T-helper 2 cell (primary cell): ENCODE measurements around the gene DUSP21.
A peak's percentile ranks its signal among the peaks of the same experiment; 100 is the strongest.
"Not testable (repeated sequence)": the region's sequence is repeated elsewhere in the genome, so short reads cannot be mapped to it uniquely, and the experiment has no call there.

ENCODE experiments used
- DNase-seq, 5 experiments: peaks; one replicate each; pipeline versions ENCODE4 v3.0.0 to v3.0.0-alpha.2; 2012 to 2022
- total RNA-seq, 2 donors: gene quantifications; one replicate each; lab custom pipeline; 2026; lab: John Stamatoyannopoulos, UW

Gene DUSP21
- 0 reads per million in 2 donors for total RNA-seq

DNA sequence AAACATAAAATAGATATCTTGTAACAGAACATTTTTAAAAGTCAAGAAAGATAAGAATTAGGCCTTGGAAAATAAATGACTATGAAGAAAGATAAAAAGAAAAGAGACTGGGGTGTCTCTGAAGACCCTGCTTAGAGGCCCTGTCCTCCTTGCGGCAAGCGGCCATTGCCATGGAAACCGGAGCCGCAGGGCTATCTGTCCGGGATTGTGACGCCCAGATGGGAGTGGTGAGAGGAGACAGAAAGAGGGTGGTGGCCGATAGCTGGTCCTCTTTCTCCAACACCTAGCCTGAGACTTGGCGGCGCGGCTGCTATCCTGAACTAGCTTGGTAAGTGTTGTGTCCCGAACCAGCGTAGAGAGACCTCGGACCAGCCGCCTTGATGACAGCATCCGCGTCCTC lies at the start of gene DUSP21:
Gene DUSP21, plus strand, starts transcription at position 269 of the 400 bp plus-strand sequence. Its CDS starts 112 bp downstream, at position 381.
- DNase-seq = no peak

DNA sequence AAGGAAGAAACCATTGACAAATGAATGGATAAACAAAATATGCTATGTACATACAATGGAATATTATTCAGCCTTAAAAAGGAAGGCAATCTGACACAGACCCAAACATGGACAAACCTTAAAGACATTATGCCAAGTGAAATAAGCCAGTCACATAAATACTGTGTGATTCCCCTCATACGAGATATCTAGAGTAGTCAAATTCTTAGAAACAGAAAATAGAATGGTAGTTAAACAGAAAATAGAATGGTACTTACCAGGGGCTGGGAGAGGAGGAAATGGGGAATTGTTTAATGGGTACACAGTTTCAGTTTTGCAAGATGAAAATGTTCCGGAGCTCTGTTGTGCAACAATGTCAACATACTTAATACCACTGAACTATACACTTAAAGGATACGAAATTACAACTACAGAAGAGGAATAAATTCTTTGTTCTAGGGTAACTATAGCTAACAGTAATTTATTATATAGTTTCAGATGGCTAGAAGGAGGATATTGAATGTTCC lies 47.8 kb upstream of the DUSP21 start:
- DNase-seq = no peak

DNA sequence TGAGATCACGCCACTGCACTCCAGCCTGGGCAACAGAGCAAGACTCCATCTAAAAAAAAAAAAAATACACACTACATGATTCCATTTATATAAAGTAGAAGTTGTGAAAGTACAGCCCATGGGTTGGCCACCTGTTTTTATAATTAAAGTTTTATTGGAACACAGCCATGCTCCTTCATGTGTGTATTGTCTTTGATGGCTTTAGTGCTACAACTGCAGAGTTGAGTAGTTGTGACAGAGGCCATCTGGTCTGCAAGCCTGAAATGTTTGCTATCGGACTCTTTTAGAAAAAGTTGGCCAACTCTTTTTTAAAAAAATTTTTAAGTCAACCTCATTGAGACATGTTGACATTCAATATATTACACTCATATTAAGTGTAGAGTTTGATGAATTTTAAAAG lies 41.2 kb upstream of the DUSP21 start:
- DNase-seq = no peak

DNA sequence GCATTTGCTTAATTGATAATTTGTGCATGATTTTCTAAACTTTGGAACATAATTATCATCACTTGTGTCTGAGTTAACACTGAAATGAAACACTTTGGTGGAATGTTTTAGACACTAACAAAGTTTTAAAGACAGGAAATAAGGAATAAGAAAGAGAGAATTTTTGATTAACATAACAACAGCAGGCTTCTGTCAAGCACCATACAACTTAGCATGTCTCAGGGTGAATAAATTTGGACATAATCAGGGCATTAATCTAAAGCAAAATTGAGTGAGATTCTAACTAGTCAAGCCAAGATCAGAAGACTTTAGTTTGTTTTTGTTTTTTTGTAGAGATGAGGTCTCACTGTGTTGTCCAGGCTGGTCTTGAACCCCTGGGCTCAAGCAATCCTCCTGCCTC lies 28.1 kb upstream of the DUSP21 start:
- DNase-seq = no peak

DNA sequence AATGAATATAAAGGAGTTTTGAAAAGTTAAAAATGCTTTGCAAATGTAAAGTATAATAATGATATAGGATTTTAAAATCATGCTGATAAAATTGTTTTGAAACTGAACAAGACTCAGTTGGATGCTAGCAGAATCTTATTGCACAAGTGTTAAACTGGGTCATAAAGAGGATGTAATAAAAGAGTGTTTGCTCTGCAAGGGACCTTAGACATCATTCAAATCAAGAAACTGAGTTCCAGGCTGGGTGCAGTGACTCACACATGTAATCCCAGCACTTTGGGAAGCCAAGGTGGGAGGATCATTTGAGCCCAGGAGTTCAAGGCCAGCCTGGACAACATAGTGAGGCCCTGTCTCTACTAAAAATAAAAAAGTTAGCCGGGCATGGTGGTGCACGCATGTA lies 27.5 kb upstream of the DUSP21 start:
- DNase-seq = no peak

DNA sequence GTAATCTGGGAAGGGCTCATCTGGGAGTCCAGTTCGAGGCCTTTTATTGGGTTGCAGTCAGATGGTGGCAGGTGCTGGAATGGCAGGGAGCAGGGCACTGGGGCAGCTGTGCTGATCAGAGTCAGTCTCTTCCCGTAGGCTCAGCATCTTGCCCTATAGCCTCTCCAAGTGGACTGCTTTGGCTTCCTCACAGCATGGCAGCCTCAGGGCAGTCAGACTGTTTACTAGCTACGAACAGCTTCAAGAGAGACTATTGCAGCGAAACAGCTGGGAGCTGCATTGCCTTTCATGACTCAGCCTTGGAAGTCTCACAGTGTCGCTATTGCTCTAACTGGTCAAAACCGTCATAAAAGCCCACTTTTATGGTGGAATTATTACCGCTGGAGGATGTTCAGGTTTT lies 26.8 kb upstream of the DUSP21 start:
- no peak for DNase-seq

DNA sequence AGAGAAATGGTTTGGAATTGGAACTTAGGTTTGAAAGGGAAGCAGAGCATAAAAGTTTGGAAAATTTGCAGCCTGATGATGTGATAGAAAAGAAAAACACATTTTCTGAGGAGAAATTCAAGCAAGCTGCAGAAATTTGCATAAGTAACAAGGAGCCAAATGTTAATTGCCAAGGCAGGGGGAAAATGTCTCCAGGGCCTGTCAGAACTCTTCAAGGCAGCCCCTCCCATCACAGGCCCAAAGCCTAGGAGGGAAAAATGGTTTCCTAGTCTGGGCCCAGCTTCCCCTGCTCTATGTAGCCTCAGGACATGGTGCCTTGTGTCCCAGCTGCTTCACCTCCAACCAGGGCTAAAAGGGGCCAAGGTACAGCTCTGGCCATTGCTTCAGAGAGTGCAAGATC lies 21.2 kb upstream of the DUSP21 start:
- DNase-seq = no peak

DNA sequence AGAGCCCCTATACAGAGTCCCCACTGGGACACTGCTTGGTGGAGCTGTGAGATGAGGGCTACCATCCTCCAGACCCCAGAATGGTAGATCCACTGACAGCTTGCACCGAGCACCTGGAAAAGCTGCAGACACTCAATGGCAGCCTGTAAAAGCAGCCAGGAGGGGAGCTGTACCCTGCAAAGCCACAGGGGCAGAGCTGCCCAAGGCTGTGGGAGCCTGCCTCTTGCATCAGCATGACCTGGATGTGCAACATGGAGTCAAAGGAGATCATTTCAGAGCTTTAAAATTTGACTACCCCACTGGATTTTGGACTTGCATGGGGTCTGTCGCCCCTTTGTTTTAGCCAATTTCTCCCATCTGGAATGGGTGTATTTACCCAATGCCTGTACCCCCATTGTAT lies 20.6 kb upstream of the DUSP21 start:
- DNase-seq = not testable (repeated sequence)

DNA sequence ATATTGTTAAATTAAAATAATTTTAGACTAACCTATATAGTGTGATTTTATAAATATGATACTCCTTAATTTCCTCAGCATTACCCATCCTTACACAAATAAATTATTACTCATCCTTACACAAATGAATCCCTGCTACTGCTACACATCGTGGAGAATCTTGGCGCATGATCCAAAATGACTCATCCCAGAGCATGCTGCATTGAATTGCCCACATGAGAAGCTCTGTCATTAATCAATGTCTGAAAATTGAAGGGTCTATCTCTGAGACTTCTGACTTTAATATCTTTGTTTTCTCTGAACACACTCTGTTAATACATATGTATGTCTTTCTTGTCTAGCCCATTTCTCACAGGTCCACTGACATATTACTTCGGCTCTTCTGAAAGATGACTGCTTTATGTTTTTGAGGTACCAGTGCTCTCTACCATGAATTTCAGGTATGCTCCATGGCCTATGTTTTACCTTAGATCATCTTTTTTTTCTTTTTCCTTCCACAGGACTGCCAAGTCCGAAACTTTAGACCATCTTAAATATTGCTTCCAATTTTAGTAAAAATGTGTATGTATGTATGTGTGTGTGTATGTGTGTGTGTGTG lies 15.7 kb upstream of the DUSP21 start:
- DNase-seq = no peak

DNA sequence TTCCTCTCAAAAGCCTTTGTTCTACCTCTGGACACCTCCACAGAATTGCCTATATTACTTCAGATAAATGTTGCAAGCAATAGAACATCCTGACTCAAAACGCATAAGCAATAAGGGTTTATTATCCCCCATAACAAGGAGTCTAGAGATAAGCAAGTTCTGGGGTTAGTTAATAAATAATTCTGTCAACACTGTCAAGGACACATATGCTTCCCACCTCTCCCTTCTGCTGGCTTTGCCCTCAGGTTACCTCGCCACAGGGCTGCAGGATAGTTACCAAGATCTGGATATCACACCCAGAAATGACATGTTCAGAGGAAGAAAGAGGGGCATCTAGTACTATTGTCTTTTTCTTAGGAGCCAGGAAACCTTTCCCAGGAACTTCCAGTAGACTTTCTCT lies 14.0 kb upstream of the DUSP21 start:
- no peak for DNase-seq

DNA sequence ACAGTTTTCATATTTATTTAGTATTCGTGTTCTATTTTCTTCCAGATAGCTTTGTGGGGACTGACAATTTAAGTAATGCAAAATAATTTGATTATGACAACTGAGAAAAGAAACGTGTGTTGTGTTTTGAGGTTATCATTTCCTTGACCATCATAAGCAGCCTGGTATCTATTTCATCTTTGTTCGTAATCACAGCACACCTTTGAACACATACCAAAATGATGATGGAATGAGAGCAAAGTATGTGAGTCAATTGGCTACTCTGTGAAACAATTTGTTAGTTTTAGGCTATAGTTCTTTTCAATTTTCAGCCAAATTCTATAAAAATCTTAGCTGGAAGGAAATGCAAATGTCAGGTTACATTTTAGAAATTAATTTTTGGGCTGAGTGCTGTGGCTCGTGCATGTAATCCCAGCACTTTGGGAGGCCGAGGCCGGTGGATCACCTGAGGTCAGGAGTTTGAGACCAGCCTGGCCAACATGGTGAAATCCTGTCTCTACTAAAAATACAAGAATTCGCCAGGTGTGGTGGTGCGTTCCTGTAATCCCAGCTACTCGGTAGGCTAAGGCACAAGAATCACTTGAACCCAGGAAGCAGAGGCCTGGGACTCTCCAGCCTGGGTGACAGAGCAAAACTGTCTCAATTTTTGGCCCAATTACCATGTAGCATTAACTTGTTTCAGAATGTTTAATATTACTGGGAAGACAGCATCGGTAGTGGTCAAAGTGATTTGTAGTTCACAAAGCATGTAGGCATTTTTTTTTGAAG lies 1.1 kb upstream of the DUSP21 start:
- DNase-seq = no peak

DNA sequence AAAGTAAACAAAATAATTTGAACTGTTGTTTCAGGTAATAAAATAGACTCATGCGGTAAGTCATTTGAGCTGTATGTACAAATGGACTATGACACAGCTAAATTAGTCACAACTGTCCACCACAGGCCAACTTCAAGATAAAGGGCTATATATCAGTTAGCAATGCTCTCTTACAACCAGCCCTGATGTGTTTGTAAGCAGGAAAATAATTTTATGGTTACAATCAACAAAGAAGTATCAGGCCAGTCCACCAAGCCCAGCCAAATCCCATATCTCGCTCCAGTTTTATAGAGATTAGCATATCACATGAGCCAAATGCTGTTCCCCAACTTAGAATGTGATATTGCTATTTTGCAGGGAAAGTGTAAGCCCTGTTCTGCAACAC lies 511 bp upstream of the DUSP21 start:
- no peak for DNase-seq

DNA sequence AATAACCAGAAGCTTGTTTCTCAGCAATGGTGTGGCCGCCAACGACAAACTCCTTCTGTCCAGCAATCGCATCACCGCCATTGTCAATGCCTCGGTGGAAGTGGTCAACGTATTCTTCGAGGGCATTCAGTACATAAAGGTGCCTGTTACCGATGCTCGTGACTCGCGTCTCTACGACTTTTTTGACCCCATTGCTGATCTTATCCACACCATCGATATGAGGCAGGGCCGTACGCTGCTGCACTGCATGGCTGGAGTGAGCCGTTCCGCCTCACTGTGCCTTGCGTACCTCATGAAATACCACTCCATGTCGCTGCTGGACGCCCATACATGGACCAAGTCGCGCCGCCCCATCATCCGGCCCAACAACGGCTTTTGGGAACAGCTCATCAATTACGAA lies 383 bp downstream of the DUSP21 start:
- DNase-seq = no peak

DNA sequence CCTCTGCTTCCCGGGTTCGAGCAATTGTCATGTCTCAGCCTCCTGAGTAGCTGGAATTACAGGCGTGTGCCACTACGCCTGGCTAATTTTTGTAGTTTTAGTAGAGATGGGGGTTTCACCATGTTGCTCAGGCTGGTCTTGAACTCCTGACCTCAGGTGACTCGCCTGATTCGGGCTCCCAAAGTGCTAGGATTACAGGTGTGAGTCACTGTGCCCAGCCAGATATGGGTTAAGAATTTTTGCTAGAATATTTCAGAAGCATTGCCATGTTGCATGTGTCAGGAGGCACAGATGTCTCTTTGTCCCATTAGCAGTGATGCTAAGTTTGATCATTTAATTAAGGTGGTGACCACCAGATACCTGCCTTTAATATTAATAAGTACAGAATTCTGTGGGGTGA lies 7.1 kb downstream of the DUSP21 start:
- DNase-seq = not testable (repeated sequence)

DNA sequence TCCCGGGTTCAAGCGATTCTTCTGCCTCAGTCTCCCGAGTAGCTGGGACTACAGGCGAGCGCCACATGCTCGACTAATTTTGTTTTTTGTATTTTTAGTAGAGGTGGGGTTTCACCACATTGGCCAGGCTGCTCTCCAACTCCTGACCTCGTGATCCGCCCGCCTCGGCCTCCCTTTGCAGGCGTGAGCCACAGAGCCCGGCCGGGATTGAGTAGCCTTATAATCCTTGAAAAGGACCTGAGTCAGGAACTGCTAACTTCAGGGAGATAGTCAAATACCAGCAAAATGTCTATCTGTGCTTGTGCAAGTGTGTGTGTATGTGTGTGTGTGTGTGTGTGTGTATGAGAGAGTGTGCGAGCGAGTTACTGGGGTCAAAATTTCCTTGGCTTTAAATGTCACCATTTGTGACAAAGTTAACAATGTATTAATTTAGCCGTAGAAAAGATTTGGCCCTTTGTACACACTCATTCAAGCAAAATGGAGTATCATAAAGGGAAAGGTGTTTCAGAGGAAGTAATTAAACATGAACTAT lies 27.4 kb downstream of the DUSP21 start:
- DNase-seq = no peak

DNA sequence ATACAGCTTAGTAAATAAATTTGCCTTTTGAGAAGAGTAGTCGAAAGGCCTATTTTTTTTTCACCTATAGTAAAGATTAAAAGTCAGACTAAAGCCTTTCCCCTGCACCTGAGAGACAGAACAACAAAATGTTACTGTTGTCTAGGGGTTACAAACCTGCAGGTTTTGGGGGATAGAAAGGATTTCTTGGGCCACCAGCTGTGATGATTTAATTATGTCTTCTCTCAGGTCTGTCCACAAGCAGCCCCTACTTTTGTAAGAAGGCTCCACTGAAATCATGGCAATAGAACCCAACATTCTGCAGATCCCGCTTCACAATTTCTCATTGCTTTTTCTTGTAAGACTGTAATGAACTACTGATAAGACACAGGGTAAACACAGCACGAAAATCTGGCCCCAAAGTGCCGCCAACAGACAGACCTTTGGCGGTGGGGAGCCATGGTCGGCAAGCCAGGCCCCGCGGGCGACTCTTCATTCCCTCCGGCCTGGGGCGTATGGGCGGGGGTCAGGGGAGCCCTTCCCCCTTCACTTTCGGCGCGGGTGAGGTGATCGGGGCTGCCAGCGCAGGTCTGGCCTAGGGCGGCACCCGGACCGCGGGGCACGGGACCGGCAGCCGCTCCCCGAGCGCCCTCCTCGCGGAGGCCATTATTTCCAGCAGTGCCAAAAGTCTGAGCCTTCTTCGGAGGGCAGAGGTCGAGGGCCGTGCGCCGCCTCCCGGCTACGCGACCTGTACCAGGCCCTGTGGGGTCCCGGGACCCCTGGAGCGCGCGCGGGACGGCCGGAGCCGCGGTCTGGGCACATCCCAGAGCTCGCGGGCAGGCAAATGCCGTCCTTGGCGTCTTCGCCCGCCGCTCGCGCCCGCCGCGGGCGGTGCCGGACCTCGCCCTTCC lies 28.4 kb downstream of the DUSP21 start:
- peak in 3 of 5 experiments; percentile 2 to 55 (median 18) for DNase-seq

DNA sequence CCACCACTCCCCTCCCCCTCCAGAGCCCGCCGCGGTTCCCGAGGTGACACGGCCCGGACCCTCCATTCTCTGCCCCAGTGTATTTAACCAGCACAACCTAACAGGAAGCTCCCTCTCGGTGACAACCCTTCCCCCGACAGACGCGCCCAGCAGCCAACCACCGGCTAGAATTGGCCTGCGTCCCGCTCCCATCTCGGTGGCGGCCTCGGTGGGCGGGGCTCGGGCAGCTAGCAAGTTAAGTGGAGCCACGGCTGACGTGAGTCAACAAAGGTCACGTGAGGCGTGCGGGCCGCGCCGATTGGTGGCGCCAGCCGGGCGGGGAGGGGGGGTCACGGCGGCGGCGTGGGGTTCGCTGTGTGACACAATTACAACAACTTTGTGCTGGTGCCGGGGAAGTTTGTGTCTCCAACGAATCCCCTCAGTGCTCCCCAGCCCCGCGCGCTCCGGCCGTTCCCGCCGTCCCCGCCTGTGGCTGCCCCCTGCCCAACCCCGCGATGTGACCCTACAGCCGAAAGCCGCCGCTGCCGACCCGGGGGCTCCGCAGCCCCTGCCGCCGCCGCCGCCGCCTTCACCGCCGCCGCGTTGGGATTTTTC lies 29.1 kb downstream of the DUSP21 start, which contains the start of gene KDM6A:
Gene KDM6A, plus strand, starts transcription at position 368 of the 594 bp plus-strand sequence. CDS start 364 bp downstream, outside the sequence.
- peak; percentile 85 to 99 (median 94) for DNase-seq

DNA sequence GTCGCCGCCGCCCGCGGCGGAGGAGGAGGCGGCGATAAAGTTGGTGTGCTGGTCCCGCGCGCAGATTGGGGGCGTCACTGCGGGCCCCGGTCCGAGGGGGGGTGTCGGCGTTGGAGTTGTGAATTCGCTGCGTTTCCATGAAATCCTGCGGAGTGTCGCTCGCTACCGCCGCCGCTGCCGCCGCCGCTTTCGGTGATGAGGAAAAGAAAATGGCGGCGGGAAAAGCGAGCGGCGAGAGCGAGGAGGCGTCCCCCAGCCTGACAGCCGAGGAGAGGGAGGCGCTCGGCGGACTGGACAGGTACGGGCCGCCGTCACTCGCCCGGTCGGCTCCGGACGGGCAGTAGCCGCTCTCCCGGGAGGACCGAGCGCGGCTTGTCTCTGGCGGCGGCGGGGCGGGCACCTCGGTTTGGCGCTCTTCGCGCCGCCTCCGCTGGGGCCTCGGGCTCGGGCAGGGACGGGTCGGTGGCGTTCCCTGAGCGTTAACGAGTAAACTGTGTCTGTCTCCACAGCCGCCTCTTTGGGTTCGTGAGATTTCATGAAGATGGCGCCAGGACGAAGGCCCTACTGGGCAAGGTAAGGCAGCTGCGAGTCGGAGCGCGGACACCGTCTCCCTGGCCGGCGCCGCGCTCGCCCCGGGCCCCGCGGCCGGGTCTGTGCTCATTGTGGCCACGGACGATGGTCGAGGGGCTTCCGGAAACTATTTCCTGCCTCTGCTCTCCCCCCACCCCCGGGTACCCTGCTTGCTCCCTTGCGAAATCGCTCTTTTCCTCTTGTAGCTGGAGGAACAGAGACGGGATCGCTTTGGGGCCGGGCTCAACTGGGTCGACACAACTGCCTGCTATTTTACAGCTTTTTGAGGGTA lies 29.8 kb downstream of the DUSP21 start:
- peak; percentile 17 to 63 (median 35) for DNase-seq

DNA sequence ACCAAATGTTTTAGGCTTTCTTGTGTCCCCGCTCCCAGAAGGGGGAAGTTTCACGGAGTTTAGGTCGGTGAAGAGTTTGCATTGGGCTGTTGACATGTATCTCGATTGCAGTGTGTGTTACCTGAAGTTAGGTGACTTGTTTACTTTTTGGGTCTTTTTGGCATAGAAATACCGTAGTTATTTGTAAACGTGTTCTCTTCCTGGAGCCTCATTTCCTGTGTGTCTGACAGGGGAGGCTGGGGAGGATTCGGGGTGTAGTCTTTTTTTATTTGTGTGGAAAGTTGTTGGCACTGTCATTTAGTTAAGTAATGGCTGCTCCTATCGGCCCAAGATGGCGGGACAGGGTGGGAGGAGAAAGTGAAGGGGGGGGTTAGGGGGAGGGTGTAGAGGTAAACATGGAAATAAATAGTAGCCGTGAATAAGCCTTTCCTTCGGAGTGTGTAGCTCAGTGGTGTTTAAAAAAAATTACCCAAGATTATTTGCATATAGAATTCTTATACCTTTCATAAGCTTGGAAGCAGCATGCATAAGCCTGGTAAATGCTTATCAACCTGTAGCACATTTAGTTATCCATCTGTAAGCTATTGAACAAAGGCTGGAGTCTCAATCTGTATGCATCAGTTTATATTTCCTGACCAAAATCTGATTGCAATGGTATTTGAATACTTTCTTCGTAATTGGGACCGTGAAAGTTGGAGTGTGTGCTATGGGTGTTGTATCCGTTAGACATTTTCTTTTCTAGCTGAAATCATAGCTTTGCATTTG lies 30.8 kb downstream of the DUSP21 start:
- DNase-seq = peak in 4 of 5 experiments; percentile 16 to 78 (median 36)

DNA sequence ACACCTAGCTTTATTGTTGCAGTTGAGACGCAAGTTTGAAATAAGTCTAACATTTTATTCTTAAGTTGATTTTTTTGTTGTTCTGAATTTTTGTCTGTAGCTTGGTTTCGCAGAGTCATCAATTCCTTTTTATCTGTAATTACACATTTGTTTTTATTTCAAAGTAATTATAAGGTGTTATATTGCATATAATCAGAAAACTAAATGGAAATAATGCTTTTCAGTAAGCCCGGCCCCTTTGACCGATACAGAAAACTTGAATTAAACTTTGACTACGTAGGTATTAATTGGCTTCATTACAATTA lies 31.3 kb downstream of the DUSP21 start:
- DNase-seq = no peak

DNA sequence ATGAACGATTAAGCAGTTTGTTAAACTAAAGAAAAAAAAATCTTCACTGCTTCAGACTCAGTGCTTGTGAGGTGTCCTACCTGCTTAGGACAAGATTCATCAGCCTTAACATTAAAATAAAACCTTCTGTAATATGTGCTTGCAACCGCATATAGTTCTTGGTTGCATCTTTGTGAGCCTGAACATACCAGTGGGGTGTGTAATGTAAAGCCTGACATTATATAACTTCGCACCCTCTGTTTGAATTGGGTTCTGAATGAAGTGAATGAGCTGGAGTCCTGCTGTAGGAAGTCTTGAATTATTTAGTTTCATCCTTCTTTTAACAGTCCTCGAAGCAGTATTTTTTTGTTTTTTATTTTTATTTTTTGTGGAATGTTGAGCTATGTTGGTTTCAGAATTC lies 32.3 kb downstream of the DUSP21 start:
- DNase-seq = peak in 1 of 5 experiments; percentile 10
